ENCODE results near the gene PTBP1. TPM values are rescaled to one million over a fixed set of nuclear protein-coding genes. Genes with fewer than 3 reads are reported as not detected.

The PTBP1 gene
- total and polyA plus RNA-seq, 2 experiments from 2014 or later = 539 to 632 TPM

GRCh38 chr19:861141-861755 lies 64.0 kb downstream of the PTBP1 start:
- Histone ChIP-seq H3K4me1 (ENCODE audit: insufficient read depth) (no peaks in the 10 kb centered on the region), H3K36me3 (ENCODE audit: insufficient read depth) (no peaks in the 10 kb centered on the region), H2AFZ (no peak overlapping the region; the same call in 1 of the 2 replicates), H3K79me2 (replicated peaks; ENCODE audit: insufficient read depth) (no peaks in the 10 kb centered on the region), H3K4me2 (no peak overlapping the region), H3K9me2 (ENCODE audit: insufficient read depth) (no peaks in the 10 kb centered on the region), H3K4me3 (peak overlapping the region; percentile 41; the same call in 1 of the 2 replicates), H3K27ac (ENCODE audit: low read depth) (no peak overlapping the region), H3K27me3 (ENCODE audit: insufficient read depth) (peaks cover 28% of the 10 kb centered on the region), H3F3A (replicated peaks; ENCODE audit: low read depth) (peaks cover 20% of the 10 kb centered on the region), H4K20me1 (replicated peaks; ENCODE audit: insufficient read depth) (peaks cover 9% of the 10 kb centered on the region; the same call in 1 of the 2 replicates)
- no peak for DNase-seq (ENCODE audit: low spot score)
- no peak overlapping the region for H3K27ac Mint-ChIP-seq
- no peak for TF ChIP-seq EZH2phosphoT487 (IDR thresholded peaks at IDR 0.05; ENCODE audit: unreplicated experiment)
- no peak for TF ChIP-seq ZNF331 (CRISPR knock-in tag; IDR thresholded peaks at IDR 0.05; ENCODE audit: low read depth)
- TF ChIP-seq ETS1 (IDR thresholded peaks at IDR 0.05) = no peak
- TF ChIP-seq ZNF462 (CRISPR knock-in tag; IDR thresholded peaks at IDR 0.05) = no peak
- no peak for TF ChIP-seq STAT1 (IDR thresholded peaks at IDR 0.05; ENCODE audit: unreplicated experiment)
- TF ChIP-seq POLR2AphosphoS5 (IDR thresholded peaks at IDR 0.05; ENCODE audit: low read depth) = no peak
- TF ChIP-seq JUNB (IDR thresholded peaks at IDR 0.05; ENCODE audit: unreplicated experiment) = no peak
- TF ChIP-seq EZH2 (IDR thresholded peaks at IDR 0.05; ENCODE audit: low read depth, unreplicated experiment) = no peak
- no peak for TF ChIP-seq CTCF (conservative IDR thresholded peaks at IDR 0.05; ENCODE audit: low read depth in 2 of 2)
- TF ChIP-seq ZNF114 (CRISPR knock-in tag; IDR thresholded peaks at IDR 0.05) = no peak
- no peak for TF ChIP-seq NANOG (IDR thresholded peaks at IDR 0.05; ENCODE audit: borderline replicate concordance)
- H3K4me1 Mint-ChIP-seq = no peaks in the 10 kb centered on the region
- ATAC-seq = no peak
- 0 out of 3 replicates have a peak, but pooled peaks cover 3% of the 10 kb centered on the region for H3K36me3 Mint-ChIP-seq (ENCODE audit: low read depth)
- H3K9me3 Mint-ChIP-seq = no peaks in the 10 kb centered on the region; the same call in 2 of the 3 replicates
- H3K4me3 Mint-ChIP-seq = no peak overlapping the region; the same call in 2 of the 3 replicates
- peaks cover 27% of the 10 kb centered on the region for H3K27me3 Mint-ChIP-seq (ENCODE audit: insufficient read depth, low read depth, poor library complexity)
